ENCODE data around the gene GRXCR1.

The GRXCR1 gene

DNA sequence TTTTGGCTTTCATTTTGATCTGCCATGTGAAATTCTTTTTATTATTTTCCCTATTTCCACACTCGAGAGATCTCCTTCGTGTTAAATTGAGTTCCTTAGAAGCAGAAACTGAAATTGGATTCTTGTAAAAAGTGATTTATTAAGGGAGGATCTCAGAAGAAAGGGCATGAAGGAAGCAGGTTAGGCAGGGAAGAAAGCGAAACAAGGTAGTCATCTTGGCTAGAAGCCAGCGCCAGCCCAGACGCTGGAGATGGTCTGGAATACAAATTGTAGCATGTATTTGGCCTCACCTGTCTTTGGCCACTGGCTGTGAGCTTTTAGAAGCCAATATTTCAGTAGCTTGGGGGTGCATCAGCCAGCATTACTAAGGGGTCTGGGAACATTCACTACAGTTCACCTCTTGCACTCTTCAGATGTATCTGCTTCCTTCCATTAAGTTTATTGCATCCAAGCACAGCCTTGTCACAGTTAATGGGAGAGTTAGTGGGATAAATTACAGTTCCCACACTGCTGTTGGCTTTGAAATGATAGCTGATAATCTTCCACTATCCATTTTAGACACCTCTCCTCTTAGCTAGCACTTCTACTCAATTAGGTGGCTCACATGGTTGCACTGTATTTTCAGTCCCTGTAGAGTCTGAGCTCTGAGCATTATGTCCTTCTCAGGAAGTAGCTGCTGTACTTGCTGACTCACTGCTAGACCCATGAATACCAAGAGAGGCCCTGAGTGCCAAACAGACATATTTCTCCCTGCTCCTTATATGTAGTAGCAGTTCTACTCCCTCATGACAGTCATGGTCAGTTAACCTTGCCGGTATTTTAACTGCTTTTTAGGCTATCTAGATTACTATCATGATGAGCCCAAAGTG lies 14.6 kb downstream of the GRXCR1 start:
- no peaks in the 10 kb centered on the region for H3K27me3 Mint-ChIP-seq
- H3K4me3 Mint-ChIP-seq, result no peak overlapping the region
- H3K27ac Mint-ChIP-seq, result no peak overlapping the region
- H3K4me1 Mint-ChIP-seq, result no peaks in the 10 kb centered on the region
- ATAC-seq, result no peak
- no peaks in the 10 kb centered on the region for H3K9me3 Mint-ChIP-seq
- H3K36me3 Mint-ChIP-seq, result no peaks in the 10 kb centered on the region

DNA sequence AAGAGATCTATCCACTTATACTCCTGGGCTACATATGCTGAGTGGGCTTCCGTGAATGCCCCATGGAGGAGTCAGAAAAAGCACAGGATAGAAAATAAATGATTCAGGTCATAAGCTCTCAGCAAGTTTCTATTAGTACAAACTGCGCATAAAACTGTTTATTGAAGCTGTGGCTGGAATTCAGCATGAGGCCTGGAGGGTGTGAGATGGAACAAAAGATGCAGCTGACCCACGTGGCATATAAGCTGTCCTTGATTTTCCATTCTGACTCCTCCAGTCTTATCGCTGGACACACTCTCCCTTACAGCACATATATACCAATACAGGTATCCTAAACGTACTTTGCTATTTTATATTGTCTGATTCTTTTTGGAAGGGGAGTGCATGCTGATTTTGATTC lies 17.9 kb downstream of the GRXCR1 start:
- Mint-ChIP-seq H3K27me3 (no peaks in the 10 kb centered on the region), H3K27ac (no peak overlapping the region), H3K9me3 (no peaks in the 10 kb centered on the region), H3K36me3 (no peaks in the 10 kb centered on the region), H3K4me1 (no peaks in the 10 kb centered on the region), H3K4me3 (no peak overlapping the region)
- no peak for ATAC-seq

DNA sequence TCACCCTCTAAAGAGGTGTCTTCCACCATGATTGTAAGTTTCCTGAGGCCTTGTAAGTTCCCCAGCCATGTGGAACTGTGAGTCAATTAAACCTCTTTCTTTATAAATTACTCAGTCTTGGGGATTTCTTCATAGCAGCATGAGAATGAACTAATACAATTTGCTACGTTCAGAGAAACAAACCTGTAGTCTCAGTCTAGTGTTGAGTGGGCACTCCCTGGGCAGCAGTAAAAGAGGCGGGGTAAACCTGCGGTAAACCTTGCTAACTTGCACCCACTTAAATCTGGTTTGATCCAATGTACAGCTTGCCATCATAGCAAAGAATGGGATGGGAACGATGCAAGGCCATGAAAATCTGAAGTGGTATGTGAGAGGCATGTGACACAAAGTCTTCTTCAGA lies 22.4 kb downstream of the GRXCR1 start:
- no peak for ATAC-seq
- Mint-ChIP-seq H3K27ac (no peak overlapping the region), H3K4me1 (no peaks in the 10 kb centered on the region), H3K27me3 (no peaks in the 10 kb centered on the region), H3K36me3 (no peaks in the 10 kb centered on the region), H3K9me3 (no peaks in the 10 kb centered on the region), H3K4me3 (no peak overlapping the region)

DNA sequence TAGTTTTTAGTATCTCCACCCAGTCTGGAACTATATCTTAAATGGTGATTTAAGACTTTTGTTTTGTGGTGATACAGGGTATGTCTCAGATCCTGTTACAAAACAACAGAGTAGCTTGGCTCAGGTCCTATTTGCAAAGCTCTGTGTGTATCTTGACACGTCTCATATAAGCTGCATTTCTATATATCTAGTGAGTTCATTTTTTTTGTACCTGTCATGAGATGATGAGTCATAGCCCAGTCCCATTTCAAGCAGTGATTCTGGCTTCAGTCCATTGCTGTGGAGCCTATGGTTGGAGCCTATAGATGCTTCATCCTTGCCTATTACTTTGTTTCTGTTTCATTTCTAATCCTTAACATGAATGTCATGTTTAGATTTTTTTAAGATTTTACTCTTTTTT lies 23.0 kb downstream of the GRXCR1 start:
- ATAC-seq, result no peak

DNA sequence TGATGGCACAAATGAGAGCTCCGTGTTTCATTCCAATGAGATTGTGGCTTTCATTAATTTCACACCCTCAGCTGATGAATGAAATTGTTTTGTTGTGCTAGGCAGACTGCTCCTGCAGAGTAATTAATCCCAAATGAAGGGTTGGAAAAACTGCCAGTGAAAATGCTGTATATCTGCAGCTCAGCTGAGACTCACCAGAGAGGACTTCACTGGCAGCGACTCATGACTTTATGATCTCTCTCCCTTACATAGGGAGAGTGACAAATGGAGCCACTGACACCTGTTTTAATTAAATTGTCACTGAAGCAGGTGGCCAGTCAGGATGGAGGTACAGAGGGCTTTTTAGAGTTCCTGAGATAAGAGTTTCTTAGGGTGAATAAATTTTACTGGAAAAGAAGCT lies 24.8 kb downstream of the GRXCR1 start:
- Mint-ChIP-seq H3K36me3 (no peaks in the 10 kb centered on the region), H3K4me1 (no peaks in the 10 kb centered on the region), H3K27me3 (no peaks in the 10 kb centered on the region), H3K27ac (no peak overlapping the region), H3K9me3 (no peaks in the 10 kb centered on the region), H3K4me3 (no peak overlapping the region)
- no peak for ATAC-seq

More for the DNA sequence above, 23.0 kb downstream of the GRXCR1 start:
- Mint-ChIP-seq H3K4me3 (no peak overlapping the region), H3K27ac (no peak overlapping the region), H3K4me1 (no peaks in the 10 kb centered on the region), H3K27me3 (no peaks in the 10 kb centered on the region), H3K36me3 (no peaks in the 10 kb centered on the region), H3K9me3 (no peaks in the 10 kb centered on the region)

DNA sequence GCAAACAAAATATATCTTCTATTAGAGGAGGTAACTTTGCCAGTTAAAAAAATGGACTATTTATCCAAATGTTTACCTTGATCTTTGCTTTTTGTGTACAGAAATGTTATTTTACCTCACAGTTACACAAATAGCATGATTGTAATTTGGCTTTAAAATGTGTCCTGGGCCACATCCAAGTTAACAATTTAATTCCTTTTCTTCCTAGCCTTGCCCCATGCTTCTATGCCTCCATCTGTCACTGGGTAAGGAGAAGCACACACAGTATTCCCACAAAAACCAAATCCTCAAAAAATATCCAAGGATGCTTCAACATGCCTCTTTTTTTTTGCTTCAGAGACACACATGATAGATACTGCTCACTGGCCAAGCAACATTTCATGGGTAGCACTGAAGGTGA lies 30.9 kb downstream of the GRXCR1 start:
- ATAC-seq, result no peak
- peaks cover 2% of the 10 kb centered on the region for H3K9me3 Mint-ChIP-seq
- H3K4me3 Mint-ChIP-seq, result no peak overlapping the region
- no peaks in the 10 kb centered on the region for H3K4me1 Mint-ChIP-seq
- H3K27me3 Mint-ChIP-seq, result peaks cover 17% of the 10 kb centered on the region
- H3K36me3 Mint-ChIP-seq, result no peaks in the 10 kb centered on the region
- H3K27ac Mint-ChIP-seq, result no peak overlapping the region

DNA sequence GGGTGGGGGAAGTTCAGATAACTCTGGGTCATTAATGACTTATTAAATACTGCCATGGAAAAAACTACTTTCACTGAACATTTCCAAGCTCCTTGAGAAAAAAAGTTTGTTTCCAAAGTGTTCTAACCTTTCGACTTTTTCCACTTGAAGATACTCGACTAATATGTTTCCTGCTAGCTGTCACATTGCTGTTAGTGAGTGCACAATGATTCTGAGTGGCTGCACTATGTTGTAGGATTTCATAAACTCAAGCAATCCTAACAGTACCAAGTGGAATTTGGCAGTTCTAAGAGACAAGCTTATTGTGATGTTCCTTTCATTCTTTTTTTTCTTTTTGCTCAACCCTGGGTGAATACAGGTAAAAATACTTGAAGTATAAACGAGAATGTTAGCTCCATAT lies 33.4 kb downstream of the GRXCR1 start:
- Mint-ChIP-seq H3K4me3 (no peak overlapping the region), H3K27ac (no peak overlapping the region), H3K27me3 (peaks cover 17% of the 10 kb centered on the region), H3K9me3 (peaks cover 3% of the 10 kb centered on the region), H3K4me1 (no peaks in the 10 kb centered on the region), H3K36me3 (no peaks in the 10 kb centered on the region)
- ATAC-seq, result no peak

DNA sequence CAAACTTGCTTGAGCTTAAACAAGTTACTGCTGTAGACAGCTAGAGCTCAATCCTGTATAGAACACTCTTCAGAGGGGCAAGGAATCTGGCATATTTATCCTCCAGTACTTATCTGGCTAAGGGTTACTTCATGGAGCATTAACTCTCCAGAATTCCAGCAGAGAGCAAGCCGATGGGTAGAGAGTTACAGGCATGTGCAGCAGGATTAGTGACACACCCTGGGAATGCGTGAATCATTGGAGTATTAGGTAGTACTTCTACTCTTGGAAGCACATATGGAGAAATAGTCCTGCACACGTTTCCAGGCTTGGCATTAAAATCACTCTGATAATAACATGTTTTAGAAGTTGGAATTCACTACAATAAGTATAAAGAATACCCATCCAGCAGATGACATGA lies 35.4 kb downstream of the GRXCR1 start:
- no peaks in the 10 kb centered on the region for H3K4me1 Mint-ChIP-seq
- H3K27me3 Mint-ChIP-seq, result peaks cover 12% of the 10 kb centered on the region
- no peak overlapping the region for H3K27ac Mint-ChIP-seq
- H3K4me3 Mint-ChIP-seq, result no peak overlapping the region
- ATAC-seq, result no peak
- H3K9me3 Mint-ChIP-seq, result peaks cover 3% of the 10 kb centered on the region
- H3K36me3 Mint-ChIP-seq, result no peaks in the 10 kb centered on the region

DNA sequence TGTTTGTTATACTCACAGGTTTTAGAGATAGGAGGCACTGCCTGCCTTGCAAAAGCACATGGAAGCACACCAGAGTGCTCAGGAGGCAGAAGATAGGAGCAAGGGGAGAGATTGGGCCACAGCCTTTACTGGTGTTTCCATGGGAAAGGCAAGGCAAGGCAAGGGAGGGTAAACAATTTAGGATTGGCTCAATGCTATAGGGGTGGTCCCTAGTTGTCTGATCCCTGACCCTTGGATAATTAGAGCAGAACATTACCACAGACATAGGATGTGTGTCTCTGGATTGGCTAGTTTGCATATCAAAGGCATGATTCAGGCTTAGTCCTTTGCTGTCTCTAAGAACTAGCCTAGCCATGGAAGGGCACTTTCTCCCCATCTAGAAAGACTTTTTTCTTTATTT lies 36.1 kb downstream of the GRXCR1 start:
- no peaks in the 10 kb centered on the region for H3K36me3 Mint-ChIP-seq
- H3K9me3 Mint-ChIP-seq, result peaks cover 3% of the 10 kb centered on the region
- H3K27ac Mint-ChIP-seq, result no peak overlapping the region
- no peak overlapping the region for H3K4me3 Mint-ChIP-seq
- no peak for ATAC-seq
- peaks cover 8% of the 10 kb centered on the region for H3K27me3 Mint-ChIP-seq
- no peaks in the 10 kb centered on the region for H3K4me1 Mint-ChIP-seq

DNA sequence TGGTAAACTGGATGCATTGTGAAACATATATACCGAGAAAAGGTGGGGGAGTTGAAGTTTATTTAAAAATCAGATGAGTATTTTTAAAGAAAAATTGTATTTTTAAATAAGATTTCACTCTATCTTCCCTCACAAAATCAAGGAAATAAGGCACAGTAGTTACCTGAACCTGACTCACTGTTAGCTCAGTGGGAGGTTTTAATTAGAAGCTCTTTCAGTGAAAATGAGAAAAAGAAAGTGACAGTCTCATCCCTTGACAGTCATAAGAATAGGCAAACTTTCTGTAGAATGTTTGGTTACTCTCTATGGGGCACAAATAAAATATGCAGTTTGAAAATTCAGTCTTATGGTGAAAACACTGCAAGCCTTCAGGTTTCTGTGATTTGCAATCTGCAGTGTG lies 49.7 kb downstream of the GRXCR1 start:
- H3K9me3 Mint-ChIP-seq, result no peaks in the 10 kb centered on the region
- H3K36me3 Mint-ChIP-seq, result no peaks in the 10 kb centered on the region
- no peak overlapping the region for H3K27ac Mint-ChIP-seq
- H3K27me3 Mint-ChIP-seq, result no peaks in the 10 kb centered on the region
- H3K4me1 Mint-ChIP-seq, result no peaks in the 10 kb centered on the region
- no peak for ATAC-seq
- H3K4me3 Mint-ChIP-seq, result no peak overlapping the region

DNA sequence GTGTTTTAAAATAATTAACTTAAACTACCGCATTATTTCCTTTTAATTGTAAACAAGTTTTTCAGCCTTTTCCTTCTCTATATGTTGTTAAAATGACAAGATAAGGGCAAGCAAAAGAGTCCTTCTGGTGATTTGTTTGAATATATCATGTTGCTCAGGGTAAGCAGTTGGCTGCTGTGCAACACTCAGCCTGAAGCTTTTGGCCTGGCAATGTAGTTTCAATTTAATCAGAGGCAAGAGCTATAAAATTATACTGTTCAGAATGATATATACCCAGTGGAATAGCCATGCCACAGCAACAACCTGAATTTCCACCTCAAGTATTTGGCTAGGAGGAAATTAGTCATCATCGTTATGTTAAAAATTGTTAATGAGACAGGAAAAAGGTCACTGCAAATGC lies 53.4 kb downstream of the GRXCR1 start:
- ATAC-seq, result no peak
- Mint-ChIP-seq H3K27me3 (no peaks in the 10 kb centered on the region), H3K4me1 (no peaks in the 10 kb centered on the region), H3K4me3 (no peak overlapping the region), H3K9me3 (no peaks in the 10 kb centered on the region), H3K27ac (no peak overlapping the region), H3K36me3 (no peaks in the 10 kb centered on the region)

DNA sequence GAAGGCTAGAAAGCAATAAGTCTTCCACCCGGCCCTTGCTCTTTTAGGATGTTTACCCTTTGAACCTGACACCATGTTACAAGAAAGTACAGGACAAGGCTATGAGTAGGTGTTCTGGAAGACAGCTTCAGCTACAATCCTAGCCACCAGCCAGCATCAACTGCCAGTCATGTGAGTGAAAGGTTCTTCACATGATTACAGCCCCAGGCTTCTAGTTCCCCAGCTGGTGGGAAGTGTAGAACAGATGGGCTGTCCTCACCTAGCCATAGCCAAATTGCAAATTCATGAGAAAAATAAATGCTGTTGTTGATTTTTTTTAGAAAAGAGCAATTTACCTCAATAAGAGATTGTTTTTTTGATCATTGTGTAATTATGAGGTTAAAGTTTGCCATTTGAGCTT lies 60.8 kb downstream of the GRXCR1 start:
- Mint-ChIP-seq H3K4me1 (no peaks in the 10 kb centered on the region), H3K27me3 (peaks cover 10% of the 10 kb centered on the region), H3K4me3 (no peak overlapping the region), H3K9me3 (no peaks in the 10 kb centered on the region), H3K27ac (no peak overlapping the region), H3K36me3 (no peaks in the 10 kb centered on the region)
- ATAC-seq, result no peak

DNA sequence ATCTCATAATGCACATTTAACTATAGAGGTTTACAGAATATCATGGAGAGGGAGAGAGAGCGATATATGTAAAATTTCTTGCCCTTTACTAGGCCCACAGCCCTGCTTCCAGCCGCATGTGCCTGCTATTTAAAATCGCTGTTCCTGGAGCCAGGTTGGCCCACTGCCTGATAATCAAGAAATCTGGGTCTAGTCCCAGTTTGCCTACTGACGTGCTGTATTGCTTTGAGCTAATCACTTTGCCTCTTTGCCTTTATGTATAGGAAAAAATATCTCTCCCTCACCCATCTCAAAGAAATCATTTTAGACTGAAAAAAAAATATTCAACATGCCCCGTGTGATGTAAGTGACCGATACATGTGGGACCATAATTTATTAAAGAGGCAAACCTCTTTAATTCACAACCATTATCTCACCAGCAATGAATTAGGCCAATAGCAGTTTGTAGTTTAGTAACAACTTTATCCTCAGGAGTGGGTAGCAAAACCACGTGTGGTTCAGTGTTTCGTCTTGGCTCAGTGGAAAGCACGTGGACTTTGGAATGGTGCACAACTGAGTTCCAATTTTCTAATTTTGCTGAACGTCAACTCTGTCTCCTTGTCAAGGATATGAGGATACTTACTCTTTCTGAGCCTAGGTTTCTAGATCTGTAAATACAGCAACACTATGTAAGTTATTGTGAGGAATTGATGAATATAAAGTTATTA lies 62.6 kb downstream of the GRXCR1 start:
- Mint-ChIP-seq H3K36me3 (no peaks in the 10 kb centered on the region), H3K4me1 (no peaks in the 10 kb centered on the region), H3K9me3 (no peaks in the 10 kb centered on the region), H3K4me3 (no peak overlapping the region), H3K27me3 (peaks cover 10% of the 10 kb centered on the region), H3K27ac (no peak overlapping the region)
- no peak for ATAC-seq

DNA sequence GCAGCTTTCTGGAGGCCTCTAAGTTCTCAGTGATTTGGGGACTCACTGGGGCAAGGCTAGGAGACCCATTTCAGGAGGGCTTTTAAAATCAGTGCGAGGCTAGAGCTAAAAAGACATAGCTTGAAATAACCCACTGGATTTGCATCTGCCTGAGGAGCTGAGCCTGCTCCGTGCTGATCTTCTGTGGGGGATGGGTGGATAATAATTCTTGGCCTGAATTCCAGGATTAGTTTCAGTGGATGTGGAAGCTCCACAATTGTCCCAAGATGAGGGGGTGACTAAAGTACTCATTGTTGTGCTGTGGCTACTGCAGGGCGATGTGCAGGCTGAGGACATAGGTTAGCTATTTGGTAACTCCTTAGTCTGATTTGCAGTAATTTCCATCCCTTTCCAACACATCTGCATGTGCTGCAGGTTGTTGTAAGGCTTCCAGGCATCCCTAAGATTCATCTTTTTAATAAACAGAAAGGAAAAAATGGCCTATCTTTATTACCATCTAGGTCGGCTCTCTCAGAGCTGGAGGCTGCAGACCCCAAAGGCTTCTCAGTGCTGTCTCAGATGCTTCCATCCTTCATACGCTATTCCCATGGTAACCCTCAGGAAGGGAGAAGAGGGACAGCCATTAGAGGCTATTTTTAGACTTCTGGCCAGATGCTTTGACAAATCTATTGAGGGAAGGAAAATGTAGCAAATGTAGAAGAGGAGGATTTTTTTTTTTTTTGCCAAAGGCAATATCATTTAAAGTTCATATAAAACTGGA lies 63.4 kb downstream of the GRXCR1 start:
- H3K27me3 Mint-ChIP-seq, result peaks cover 10% of the 10 kb centered on the region
- no peaks in the 10 kb centered on the region for H3K36me3 Mint-ChIP-seq
- no peak overlapping the region for H3K4me3 Mint-ChIP-seq
- H3K27ac Mint-ChIP-seq, result no peak overlapping the region
- no peaks in the 10 kb centered on the region for H3K4me1 Mint-ChIP-seq
- ATAC-seq, result no peak
- peaks cover under 1% of the 10 kb centered on the region for H3K9me3 Mint-ChIP-seq

DNA sequence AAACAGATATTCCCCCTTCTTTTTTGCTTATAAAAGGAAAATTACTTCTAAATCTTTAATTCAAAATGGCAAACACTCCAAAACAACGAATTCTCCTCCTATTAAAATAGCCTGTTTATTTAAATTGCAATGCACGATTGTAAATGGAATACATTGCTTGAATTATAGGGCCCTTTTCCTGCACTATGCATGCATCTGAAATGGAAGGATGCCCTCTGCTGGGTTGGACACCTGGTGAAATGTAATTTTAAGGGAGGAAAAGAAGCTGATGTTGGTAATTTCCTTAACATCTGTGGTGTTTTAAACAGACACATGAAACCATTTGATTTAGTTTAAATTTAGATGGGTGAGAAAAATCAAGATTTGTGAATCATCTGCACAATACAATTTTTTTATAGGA lies 72.8 kb downstream of the GRXCR1 start:
- Mint-ChIP-seq H3K4me3 (no peak overlapping the region), H3K27me3 (no peaks in the 10 kb centered on the region), H3K27ac (no peak overlapping the region), H3K4me1 (no peaks in the 10 kb centered on the region), H3K9me3 (peaks cover 3% of the 10 kb centered on the region), H3K36me3 (no peaks in the 10 kb centered on the region)
- ATAC-seq, result no peak

Measured in stimulated activated memory B cell treated with anti-CD40 and anti-IgM and Interleukin-4, amounts not matched to agents 10 μg/mL and 1 μg/mL and 100 μg/mL, for 72 hours (primary cell).